B cell (primary cell): ENCODE measurements around the gene METTL21A.

Experiments used
- CTCF ChIP-seq: fragments of 200-600 bp; IDR thresholded peaks from one replicate; pipeline ENCODE4 v1.8.0; 2022; ENCODE audit warnings: antibody characterized with exemption, mild to moderate bottlenecking
- EZH2 ChIP-seq: IDR thresholded peaks from 2 replicates; pipeline ENCODE4 v1.6.1; 2012; ENCODE audit warnings: borderline replicate concordance, low read depth, mild to moderate bottlenecking, moderate library complexity, low read length; ENCODE audit not compliant: insufficient read depth, poor library complexity, severe bottlenecking

GRCh38 chr2:207655000-207655399 lies 29.8 kb upstream of the METTL21A start:
- TF ChIP-seq CTCF (no peak), EZH2 (no peak)
